ENCODE data around the gene SIGLECL1.
"Not testable (repeated sequence)": the region's sequence is repeated elsewhere in the genome, so short reads cannot be mapped to it uniquely, and the experiment has no call there.

Gene SIGLECL1

GRCh38 chr19:51250786-51251467, at the start of gene SIGLECL1:
Gene SIGLECL1 (plus strand): TSS chr19:51251080. CDS start chr19:51264073, 12,993 bp downstream.
- no peak for DNase-seq

- DNase-seq = no peak
Measured at GRCh38 chr19:51201712-51202111, 49.2 kb upstream of the SIGLECL1 start.

GRCh38 chr19:51203916-51204315, 47.0 kb upstream of the SIGLECL1 start:
- no peak for DNase-seq

- DNase-seq = no peak
Measured at GRCh38 chr19:51204321-51204720, 46.6 kb upstream of the SIGLECL1 start.

GRCh38 chr19:51207747-51208146, 43.1 kb upstream of the SIGLECL1 start:
- DNase-seq = no peak

- no peak for DNase-seq
Measured at GRCh38 chr19:51210191-51210784, 40.6 kb upstream of the SIGLECL1 start.

- DNase-seq = not testable (repeated sequence)
Measured at GRCh38 chr19:51210874-51211361, 40.0 kb upstream of the SIGLECL1 start.

- no peak for DNase-seq
Measured at GRCh38 chr19:51211833-51212232, 39.0 kb upstream of the SIGLECL1 start.

- DNase-seq = no peak
Measured at GRCh38 chr19:51219307-51219706, 31.6 kb upstream of the SIGLECL1 start.

GRCh38 chr19:51219971-51220370, 30.9 kb upstream of the SIGLECL1 start:
- DNase-seq = no peak

- DNase-seq = no peak
Measured at GRCh38 chr19:51220996-51221395, 29.9 kb upstream of the SIGLECL1 start.

GRCh38 chr19:51224163-51224641, 26.7 kb upstream of the SIGLECL1 start:
- no peak for DNase-seq

- DNase-seq = not testable (repeated sequence)
Measured at GRCh38 chr19:51224898-51225393, 25.9 kb upstream of the SIGLECL1 start, which contains the start of gene CD33. Gene CD33 (plus strand): TSS chr19:51225080. CDS start chr19:51225119, 39 bp downstream.

GRCh38 chr19:51226067-51226466, 24.8 kb upstream of the SIGLECL1 start:
- no peak for DNase-seq

GRCh38 chr19:51227326-51227725, 23.6 kb upstream of the SIGLECL1 start:
- DNase-seq = no peak

- DNase-seq = no peak
Measured at GRCh38 chr19:51227966-51228365, 22.9 kb upstream of the SIGLECL1 start.

- no peak for DNase-seq
Measured at GRCh38 chr19:51240866-51241265, 10.0 kb upstream of the SIGLECL1 start.

GRCh38 chr19:51242881-51243630, 7.8 kb upstream of the SIGLECL1 start:
- DNase-seq = no peak

- DNase-seq = no peak
Measured at GRCh38 chr19:51246164-51246552, 4.7 kb upstream of the SIGLECL1 start.

GRCh38 chr19:51247972-51248590, 2.8 kb upstream of the SIGLECL1 start:
- no peak for DNase-seq

GRCh38 chr19:51251468-51251820, 564 bp downstream of the SIGLECL1 start:
- DNase-seq = no peak

- no peak for DNase-seq
Measured at GRCh38 chr19:51252306-51253079, 1.6 kb downstream of the SIGLECL1 start.

All from stimulated activated CD4-positive, alpha-beta T cell treated with anti-CD3 and anti-CD28 coated beads, Interleukin-12 subunit alpha, Interleukin-12 subunit beta, amount 100 ng/mL, for 4 hours (primary cell).